ENCODE results near the gene FAM32A. TPM values are rescaled to one million over a fixed set of nuclear protein-coding genes. Genes with fewer than 3 reads are reported as not detected.

FAM32A gene
- polyA plus RNA-seq, 3 donors, result 92.2 to 245 (median 219) TPM

GRCh38 chr19:16146112-16146511, 39.1 kb upstream of the FAM32A start:
- H3K4me2 ChIP-seq (replicated peaks; ENCODE audit: extremely low read depth, low read length, poor library complexity, severe bottlenecking), result peak overlapping the region; percentile 80
- peaks cover 0 to 4% of the 10 kb centered on the region in 2 donors for H3K9me3 ChIP-seq (replicated peaks in 1 of 2; ENCODE audit: control insufficient read depth in 1 of 2, insufficient read depth in 1 of 2, low read length in 2 of 2)
- Mint-ChIP-seq H3K4me3 (peak overlapping the region; percentile 70 to 90), H3K27me3 (ENCODE audit: low read depth in 3 of 3) (no peaks in the 10 kb centered on the region), H3K4me1 (peaks cover 84% of the 10 kb centered on the region), H3K27ac (peak overlapping the region; percentile 88 to 99 (median 97)), H3K9me3 (peaks cover 5 to 15% (median 8%) of the 10 kb centered on the region in 7 donors), H3K36me3 (peaks cover 6 to 24% of the 10 kb centered on the region in 2 donors)
- peak overlapping the region; percentile 23 for H3K9ac ChIP-seq (ENCODE audit: insufficient read depth, low read length, poor library complexity, severe bottlenecking)
- H3K79me2 ChIP-seq (ENCODE audit: insufficient read depth, low read length), result peaks cover 84% of the 10 kb centered on the region
- no peaks in the 10 kb centered on the region for H4K20me1 ChIP-seq (ENCODE audit: insufficient read depth, low read length)
- TF ChIP-seq CTCF (IDR thresholded peaks at IDR 0.05), result no peak
- H3K27me3 ChIP-seq (ENCODE audit: control insufficient read depth in 2 of 2, insufficient read depth in 2 of 2, low read length in 2 of 2), result no peaks in the 10 kb centered on the region
- peaks cover 95 to 98% of the 10 kb centered on the region in 2 donors for H3K4me1 ChIP-seq (ENCODE audit: control insufficient read depth in 1 of 2, insufficient read depth in 2 of 2, low read length in 2 of 2)
- H3K36me3 ChIP-seq (replicated peaks in 1 of 2; ENCODE audit: control insufficient read depth in 1 of 2, insufficient read depth in 2 of 2, low read length in 2 of 2), result peaks cover 0 to under 1% of the 10 kb centered on the region in 2 donors
- intact Hi-C loops (cut with micrococcal nuclease), result loop anchor here in 1 of 2 donors (5.0 kb wide), 1 partner anchor 34 kb away; the partner anchor contains the start of gene RAB8A
- WGBS (ENCODE audit: insufficient coverage), result 31% methylated on average over 4 of the region's 5 CpGs
- peak overlapping the region in 2 of 3 experiments; percentile 7 to 81 for H3K4me3 ChIP-seq (replicated peaks in 1 of 3; ENCODE audit: low read depth in 2 of 3, low read length in 3 of 3)
- peak overlapping the region; percentile 47 to 95 for H3K27ac ChIP-seq (ENCODE audit: low read depth in 1 of 2, low read length in 2 of 2)
- H2AFZ ChIP-seq (ENCODE audit: insufficient read depth, low read depth, low read length, poor library complexity, severe bottlenecking), result no peak overlapping the region
- DNase-seq, result peak in 2 of 3 donors; percentile 24 to 25

GRCh38 chr19:16148443-16149229, 36.6 kb upstream of the FAM32A start:
- Histone ChIP-seq H3K9ac (ENCODE audit: insufficient read depth, low read length, poor library complexity, severe bottlenecking) (peak overlapping the region; percentile 39), H4K20me1 (ENCODE audit: insufficient read depth, low read length) (no peaks in the 10 kb centered on the region), H3K4me3 (replicated peaks in 1 of 3; ENCODE audit: low read depth in 2 of 3, low read length in 3 of 3) (peak overlapping the region in 1 of 3 experiments; percentile 59), H2AFZ (ENCODE audit: insufficient read depth, low read depth, low read length, poor library complexity, severe bottlenecking) (peak overlapping the region; percentile 30), H3K9me3 (replicated peaks in 1 of 2; ENCODE audit: control insufficient read depth in 1 of 2, insufficient read depth in 1 of 2, low read length in 2 of 2) (no peaks in the 10 kb centered on the region), H3K27ac (ENCODE audit: low read depth in 1 of 2, low read length in 2 of 2) (peak overlapping the region; percentile 91 to 95), H3K36me3 (replicated peaks in 1 of 2; ENCODE audit: control insufficient read depth in 1 of 2, insufficient read depth in 2 of 2, low read length in 2 of 2) (peaks cover 12 to 26% of the 10 kb centered on the region in 2 donors), H3K79me2 (ENCODE audit: insufficient read depth, low read length) (peaks cover 89% of the 10 kb centered on the region), H3K4me1 (ENCODE audit: control insufficient read depth in 1 of 2, insufficient read depth in 2 of 2, low read length in 2 of 2) (peaks cover 77 to 95% of the 10 kb centered on the region in 2 donors), H3K27me3 (ENCODE audit: control insufficient read depth in 2 of 2, insufficient read depth in 2 of 2, low read length in 2 of 2) (no peaks in the 10 kb centered on the region), H3K4me2 (replicated peaks; ENCODE audit: extremely low read depth, low read length, poor library complexity, severe bottlenecking) (peak overlapping the region; percentile 51)
- H3K36me3 Mint-ChIP-seq, result peaks cover 19 to 48% of the 10 kb centered on the region in 2 donors
- H3K9me3 Mint-ChIP-seq, result no peaks in the 10 kb centered on the region
- no peaks in the 10 kb centered on the region for H3K27me3 Mint-ChIP-seq (ENCODE audit: low read depth in 3 of 3)
- H3K4me3 Mint-ChIP-seq, result peak overlapping the region; percentile 45 to 76
- H3K4me1 Mint-ChIP-seq, result peaks cover 73% of the 10 kb centered on the region
- peak overlapping the region; percentile 96 to 99 (median 98) for H3K27ac Mint-ChIP-seq
- DNase-seq, result no peak
- no peak for TF ChIP-seq CTCF (IDR thresholded peaks at IDR 0.05)
- WGBS (ENCODE audit: insufficient coverage), result 15% methylated on average over 8 of the region's 8 CpGs
- intact Hi-C loops (cut with micrococcal nuclease), result loop anchor here in 1 of 2 donors (5.0 kb wide), 1 partner anchor 36 kb away; the partner anchor contains the start of gene RAB8A
